HepG2 (cell line): ENCODE measurements around the gene MLC1. TPM values are rescaled to one million over a fixed set of nuclear protein-coding genes. Genes with fewer than 3 reads are reported as not detected.

ENCODE experiments used
- CC2D1A ChIP-seq: sonication (generic); formaldehyde crosslinking; IDR thresholded peaks from 2 replicates; pipeline ENCODE4 v1.8.1; 2023; ENCODE audit warnings: mild to moderate bottlenecking, missing genetic modification reagents
- EZH2 ChIP-seq: conservative IDR thresholded peaks from 2 replicates; pipeline ENCODE4 v1.6.1; 2012; ENCODE audit warnings: mild to moderate bottlenecking, low read depth, low read length, moderate library complexity
- PTBP1 ChIP-seq: fragments of 200-400 bp; formaldehyde crosslinking; IDR thresholded peaks from 2 replicates; pipeline ENCODE4 v1.6.1; 2018; ENCODE audit warnings: low read length, low read depth; ENCODE audit not compliant: poor library complexity, severe bottlenecking
- SATB2 ChIP-seq: sonication (generic); formaldehyde crosslinking; IDR thresholded peaks from 2 replicates; pipeline ENCODE4 v1.5.0; 2020; ENCODE audit warnings: missing genetic modification reagents
- ZFP90 ChIP-seq: sonication (generic); formaldehyde crosslinking; IDR thresholded peaks from 2 replicates; pipeline ENCODE4 v1.8.0; 2022; ENCODE audit warnings: missing genetic modification reagents, mild to moderate bottlenecking, inconsistent platforms, borderline replicate concordance
- ZNF136 ChIP-seq: sonication (generic); formaldehyde crosslinking; IDR thresholded peaks from 2 replicates; pipeline ENCODE4 v1.8.1; 2022; ENCODE audit warnings: low read depth, mild to moderate bottlenecking, moderate library complexity, missing genetic modification reagents
- ZNF766 ChIP-seq: sonication (generic); formaldehyde crosslinking; IDR thresholded peaks from 2 replicates; pipeline ENCODE4 v1.5.0; 2020; ENCODE audit warnings: missing genetic modification reagents, borderline replicate concordance
- polyA plus RNA-seq, 8 experiments: library from polyadenylated mRNA; depleted of rRNA in 3 of 8; stranded (reverse) in 7 of 8; unstranded in 1 of 8; fragments of >200 nt; fragmentation: Illumina TruSeq in 4 of 8; extraction: Trizol in 4 of 8; gene quantifications; 2 replicates each; pipeline versions ENCODE4 v1.2.1 to v1.2.3, GENCODE V29; 2011 to 2016; ENCODE audit warnings: low read depth in 4 of 8, missing spikeins in 1 of 8, mixed read lengths in 1 of 8; ENCODE audit not compliant: insufficient read depth in 1 of 8
- total RNA-seq, 5 experiments: library from RNA; depleted of rRNA; stranded (reverse); fragments of >200 nt; fragmentation: Illumina TruSeq; extraction: Trizol; gene quantifications; 2 replicates each; pipeline ENCODE4 v1.2.3, GENCODE V29; 2016; ENCODE audit warnings: low read depth in 1 of 5
- TF ChIP-seq, protein P1 (sequence below): sonication (generic); formaldehyde crosslinking; IDR thresholded peaks from 2 replicates; pipeline ENCODE4 v1.8.0; 2022; ENCODE audit warnings: low read depth, missing genetic modification reagents
- TF ChIP-seq, protein P2 (sequence below): fragments of 450-650 bp; IDR thresholded peaks from 2 replicates; pipeline ENCODE4 v1.6.1; 2017; ENCODE audit warnings: mild to moderate bottlenecking
- TF ChIP-seq, protein P3 (sequence below): IDR thresholded peaks from 2 replicates; pipeline ENCODE4 v1.6.1; 2016; ENCODE audit warnings: low read depth, missing genetic modification reagents, missing compliant biosample characterization
- TF ChIP-seq, protein P4 (sequence below): sonication (generic); formaldehyde crosslinking; IDR thresholded peaks from 2 replicates; pipeline ENCODE4 v1.4.0; 2020; ENCODE audit warnings: mild to moderate bottlenecking, missing genetic modification reagents

Gene MLC1
- total and polyA plus RNA-seq, 2 of the 13 experiments (the other 11 are each of a cell fraction or from before 2014, with no cell fraction given): not detected

DNA sequence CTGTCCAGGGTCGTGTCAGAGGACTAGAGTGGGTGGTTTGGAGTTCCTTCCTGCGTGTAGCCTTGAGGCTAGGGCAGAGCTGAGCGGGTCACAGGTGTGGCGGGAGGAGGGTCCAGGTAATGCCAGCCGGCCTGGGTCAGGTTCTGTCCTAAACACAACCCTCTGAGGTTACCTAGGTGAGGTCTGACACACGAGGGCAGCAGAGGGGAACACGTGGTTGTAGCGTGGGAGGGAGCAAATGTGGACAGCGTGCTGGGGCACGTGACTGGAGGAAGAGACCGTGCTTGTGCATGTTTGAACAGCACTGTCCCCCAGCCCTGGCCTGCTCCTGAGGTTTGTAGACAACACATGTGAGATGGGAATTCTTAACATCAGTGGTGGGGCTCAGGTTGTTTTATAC, 17.7 kb upstream of the MLC1 start (continued):
- TF ChIP-seq ZNF136: no peak
- TF ChIP-seq PTBP1: no peak
- TF ChIP-seq ZNF766 (CRISPR knock-in tag): no peak
- TF ChIP-seq, protein P1, sequence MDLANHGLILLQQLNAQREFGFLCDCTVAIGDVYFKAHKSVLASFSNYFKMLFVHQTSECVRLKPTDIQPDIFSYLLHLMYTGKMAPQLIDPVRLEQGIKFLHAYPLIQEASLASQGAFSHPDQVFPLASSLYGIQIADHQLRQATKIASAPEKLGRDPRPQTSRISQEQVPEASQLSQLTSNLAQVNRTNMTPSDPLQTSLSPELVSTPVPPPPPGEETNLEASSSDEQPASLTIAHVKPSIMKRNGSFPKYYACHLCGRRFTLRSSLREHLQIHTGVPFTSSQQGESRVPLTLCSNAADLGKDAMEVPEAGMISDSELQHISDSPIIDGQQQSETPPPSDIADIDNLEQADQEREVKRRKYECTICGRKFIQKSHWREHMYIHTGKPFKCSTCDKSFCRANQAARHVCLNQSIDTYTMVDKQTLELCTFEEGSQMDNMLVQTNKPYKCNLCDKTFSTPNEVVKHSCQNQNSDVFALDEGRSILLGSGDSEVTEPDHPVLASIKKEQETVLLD (CRISPR knock-in tag): no peak
- TF ChIP-seq ZFP90: peak; percentile 52; the same call in 1 of the 2 replicates
- TF ChIP-seq, protein P2, sequence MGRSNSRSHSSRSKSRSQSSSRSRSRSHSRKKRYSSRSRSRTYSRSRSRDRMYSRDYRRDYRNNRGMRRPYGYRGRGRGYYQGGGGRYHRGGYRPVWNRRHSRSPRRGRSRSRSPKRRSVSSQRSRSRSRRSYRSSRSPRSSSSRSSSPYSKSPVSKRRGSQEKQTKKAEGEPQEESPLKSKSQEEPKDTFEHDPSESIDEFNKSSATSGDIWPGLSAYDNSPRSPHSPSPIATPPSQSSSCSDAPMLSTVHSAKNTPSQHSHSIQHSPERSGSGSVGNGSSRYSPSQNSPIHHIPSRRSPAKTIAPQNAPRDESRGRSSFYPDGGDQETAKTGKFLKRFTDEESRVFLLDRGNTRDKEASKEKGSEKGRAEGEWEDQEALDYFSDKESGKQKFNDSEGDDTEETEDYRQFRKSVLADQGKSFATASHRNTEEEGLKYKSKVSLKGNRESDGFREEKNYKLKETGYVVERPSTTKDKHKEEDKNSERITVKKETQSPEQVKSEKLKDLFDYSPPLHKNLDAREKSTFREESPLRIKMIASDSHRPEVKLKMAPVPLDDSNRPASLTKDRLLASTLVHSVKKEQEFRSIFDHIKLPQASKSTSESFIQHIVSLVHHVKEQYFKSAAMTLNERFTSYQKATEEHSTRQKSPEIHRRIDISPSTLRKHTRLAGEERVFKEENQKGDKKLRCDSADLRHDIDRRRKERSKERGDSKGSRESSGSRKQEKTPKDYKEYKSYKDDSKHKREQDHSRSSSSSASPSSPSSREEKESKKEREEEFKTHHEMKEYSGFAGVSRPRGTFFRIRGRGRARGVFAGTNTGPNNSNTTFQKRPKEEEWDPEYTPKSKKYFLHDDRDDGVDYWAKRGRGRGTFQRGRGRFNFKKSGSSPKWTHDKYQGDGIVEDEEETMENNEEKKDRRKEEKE: no peak
- TF ChIP-seq, protein P3, sequence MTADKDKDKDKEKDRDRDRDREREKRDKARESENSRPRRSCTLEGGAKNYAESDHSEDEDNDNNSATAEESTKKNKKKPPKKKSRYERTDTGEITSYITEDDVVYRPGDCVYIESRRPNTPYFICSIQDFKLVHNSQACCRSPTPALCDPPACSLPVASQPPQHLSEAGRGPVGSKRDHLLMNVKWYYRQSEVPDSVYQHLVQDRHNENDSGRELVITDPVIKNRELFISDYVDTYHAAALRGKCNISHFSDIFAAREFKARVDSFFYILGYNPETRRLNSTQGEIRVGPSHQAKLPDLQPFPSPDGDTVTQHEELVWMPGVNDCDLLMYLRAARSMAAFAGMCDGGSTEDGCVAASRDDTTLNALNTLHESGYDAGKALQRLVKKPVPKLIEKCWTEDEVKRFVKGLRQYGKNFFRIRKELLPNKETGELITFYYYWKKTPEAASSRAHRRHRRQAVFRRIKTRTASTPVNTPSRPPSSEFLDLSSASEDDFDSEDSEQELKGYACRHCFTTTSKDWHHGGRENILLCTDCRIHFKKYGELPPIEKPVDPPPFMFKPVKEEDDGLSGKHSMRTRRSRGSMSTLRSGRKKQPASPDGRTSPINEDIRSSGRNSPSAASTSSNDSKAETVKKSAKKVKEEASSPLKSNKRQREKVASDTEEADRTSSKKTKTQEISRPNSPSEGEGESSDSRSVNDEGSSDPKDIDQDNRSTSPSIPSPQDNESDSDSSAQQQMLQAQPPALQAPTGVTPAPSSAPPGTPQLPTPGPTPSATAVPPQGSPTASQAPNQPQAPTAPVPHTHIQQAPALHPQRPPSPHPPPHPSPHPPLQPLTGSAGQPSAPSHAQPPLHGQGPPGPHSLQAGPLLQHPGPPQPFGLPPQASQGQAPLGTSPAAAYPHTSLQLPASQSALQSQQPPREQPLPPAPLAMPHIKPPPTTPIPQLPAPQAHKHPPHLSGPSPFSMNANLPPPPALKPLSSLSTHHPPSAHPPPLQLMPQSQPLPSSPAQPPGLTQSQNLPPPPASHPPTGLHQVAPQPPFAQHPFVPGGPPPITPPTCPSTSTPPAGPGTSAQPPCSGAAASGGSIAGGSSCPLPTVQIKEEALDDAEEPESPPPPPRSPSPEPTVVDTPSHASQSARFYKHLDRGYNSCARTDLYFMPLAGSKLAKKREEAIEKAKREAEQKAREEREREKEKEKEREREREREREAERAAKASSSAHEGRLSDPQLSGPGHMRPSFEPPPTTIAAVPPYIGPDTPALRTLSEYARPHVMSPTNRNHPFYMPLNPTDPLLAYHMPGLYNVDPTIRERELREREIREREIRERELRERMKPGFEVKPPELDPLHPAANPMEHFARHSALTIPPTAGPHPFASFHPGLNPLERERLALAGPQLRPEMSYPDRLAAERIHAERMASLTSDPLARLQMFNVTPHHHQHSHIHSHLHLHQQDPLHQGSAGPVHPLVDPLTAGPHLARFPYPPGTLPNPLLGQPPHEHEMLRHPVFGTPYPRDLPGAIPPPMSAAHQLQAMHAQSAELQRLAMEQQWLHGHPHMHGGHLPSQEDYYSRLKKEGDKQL (CRISPR knock-in tag): no peak
- TF ChIP-seq, protein P4, sequence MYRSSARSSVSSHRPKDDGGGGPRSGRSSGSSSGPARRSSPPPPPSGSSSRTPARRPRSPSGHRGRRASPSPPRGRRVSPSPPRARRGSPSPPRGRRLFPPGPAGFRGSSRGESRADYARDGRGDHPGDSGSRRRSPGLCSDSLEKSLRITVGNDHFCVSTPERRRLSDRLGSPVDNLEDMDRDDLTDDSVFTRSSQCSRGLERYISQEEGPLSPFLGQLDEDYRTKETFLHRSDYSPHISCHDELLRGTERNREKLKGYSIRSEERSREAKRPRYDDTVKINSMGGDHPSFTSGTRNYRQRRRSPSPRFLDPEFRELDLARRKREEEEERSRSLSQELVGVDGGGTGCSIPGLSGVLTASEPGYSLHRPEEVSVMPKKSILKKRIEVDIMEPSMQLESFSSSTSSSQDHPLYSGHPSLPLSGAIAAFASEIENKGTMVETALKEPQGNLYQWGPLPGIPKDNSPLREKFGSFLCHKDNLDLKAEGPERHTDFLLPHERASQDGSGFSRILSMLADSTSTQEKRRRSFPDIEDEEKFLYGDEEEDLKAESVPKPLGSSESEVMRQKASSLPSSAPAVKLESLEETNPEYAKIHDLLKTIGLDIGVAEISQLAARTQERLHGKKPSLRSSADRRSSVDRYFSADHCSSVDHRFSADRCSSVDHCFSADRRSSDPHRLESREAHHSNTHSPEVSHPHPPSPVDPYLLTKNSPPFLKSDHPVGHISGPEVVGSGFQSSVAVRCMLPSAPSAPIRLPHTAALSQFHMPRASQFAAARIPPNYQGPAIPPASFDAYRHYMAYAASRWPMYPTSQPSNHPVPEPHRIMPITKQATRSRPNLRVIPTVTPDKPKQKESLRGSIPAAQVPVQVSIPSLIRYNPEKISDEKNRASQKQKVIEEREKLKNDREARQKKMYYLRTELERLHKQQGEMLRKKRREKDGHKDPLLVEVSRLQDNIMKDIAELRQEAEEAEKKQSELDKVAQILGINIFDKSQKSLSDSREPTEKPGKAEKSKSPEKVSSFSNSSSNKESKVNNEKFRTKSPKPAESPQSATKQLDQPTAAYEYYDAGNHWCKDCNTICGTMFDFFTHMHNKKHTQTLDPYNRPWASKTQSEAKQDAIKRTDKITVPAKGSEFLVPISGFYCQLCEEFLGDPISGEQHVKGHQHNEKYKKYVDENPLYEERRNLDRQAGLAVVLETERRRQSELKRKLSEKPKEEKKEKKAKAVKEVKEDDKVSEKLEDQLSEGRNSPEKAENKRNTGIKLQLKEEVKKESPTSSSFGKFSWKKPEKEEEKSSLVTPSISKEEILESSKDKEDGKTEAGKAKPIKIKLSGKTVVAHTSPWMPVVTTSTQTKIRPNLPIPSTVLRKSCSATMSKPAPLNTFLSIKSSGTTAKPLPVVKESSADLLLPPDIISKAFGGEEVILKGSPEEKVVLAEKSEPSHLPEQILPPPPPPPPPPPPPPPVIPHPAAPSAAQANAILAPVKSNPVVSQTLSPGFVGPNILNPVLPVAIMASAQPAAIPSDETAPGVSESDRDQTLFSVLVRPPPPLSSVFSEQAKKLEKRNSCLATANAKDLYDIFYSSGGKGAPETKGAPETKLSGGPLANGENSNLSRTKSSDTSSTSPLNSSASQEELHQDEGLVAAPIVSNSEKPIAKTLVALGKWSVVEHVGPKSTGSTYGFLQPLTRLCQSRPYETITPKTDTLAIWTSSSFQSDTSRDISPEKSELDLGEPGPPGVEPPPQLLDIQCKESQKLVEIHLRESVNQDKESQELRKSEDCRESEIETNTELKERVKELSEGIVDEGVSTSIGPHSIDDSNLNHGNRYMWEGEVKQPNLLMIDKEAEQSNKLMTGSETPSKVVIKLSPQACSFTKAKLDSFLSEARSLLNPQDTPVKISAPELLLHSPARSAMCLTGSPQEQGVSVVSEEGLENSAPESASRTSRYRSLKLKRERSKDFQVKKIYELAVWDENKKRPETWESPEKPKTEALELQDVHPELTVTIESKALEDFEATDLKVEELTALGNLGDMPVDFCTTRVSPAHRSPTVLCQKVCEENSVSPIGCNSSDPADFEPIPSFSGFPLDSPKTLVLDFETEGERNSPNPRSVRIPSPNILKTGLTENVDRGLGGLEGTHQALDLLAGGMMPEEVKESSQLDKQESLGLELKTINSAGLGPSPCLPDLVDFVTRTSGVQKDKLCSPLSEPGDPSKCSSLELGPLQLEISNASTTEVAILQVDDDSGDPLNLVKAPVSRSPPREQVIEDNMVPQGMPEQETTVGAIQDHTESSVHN (CRISPR knock-in tag): no peak
- TF ChIP-seq CC2D1A: no peak
- TF ChIP-seq SATB2 (CRISPR knock-in tag): 0 out of 2 replicates have a peak, but pooled peaks have one; percentile 84
- TF ChIP-seq EZH2: no peak
